CD14-positive monocyte (primary cell): Measurements from ENCODE around the gene GYS1. TPM values are rescaled to one million over a fixed set of nuclear protein-coding genes. Genes with fewer than 3 reads are reported as not detected.
"Not testable (repeated sequence)": the region's sequence is repeated elsewhere in the genome, so short reads cannot be mapped to it uniquely, and the experiment has no call there.

ENCODE experiments used
- DNase-seq, 3 donors: peaks; one replicate each; pipeline ENCODE4 v3.0.0-alpha.2; 2011 to 2022
- H2AFZ ChIP-seq: 2 replicates; pipeline ENCODE4 v1.6.0; 2012; ENCODE audit warnings: mild to moderate bottlenecking, low read depth, low read length, inconsistent platforms; ENCODE audit not compliant: insufficient read depth, poor library complexity, severe bottlenecking
- H3K27ac ChIP-seq, 2 donors: 1 replicate in 1 of 2; 2 replicates in 1 of 2; pipeline ENCODE4 v1.5.1; 2012 to 2013; ENCODE audit warnings: low read length in 2 of 2, control low read depth in 1 of 2, inconsistent platforms in 1 of 2, low read depth in 1 of 2, mild to moderate bottlenecking in 1 of 2
- H3K27me3 ChIP-seq, 2 donors: one replicate each; pipeline versions ENCODE4 v1.6.0 to v1.6.1; 2011 to 2013; ENCODE audit warnings: low read length in 2 of 2; ENCODE audit not compliant: control insufficient read depth in 2 of 2, insufficient read depth in 2 of 2
- H3K36me3 ChIP-seq, 2 donors: replicated peaks in 1 of 2; 1 replicate in 1 of 2; 2 replicates in 1 of 2; pipeline versions ENCODE4 v1.5.1 to v1.6.1; 2012 to 2013; ENCODE audit warnings: low read length in 2 of 2, control low read depth in 1 of 2, inconsistent platforms in 1 of 2, mild to moderate bottlenecking in 1 of 2; ENCODE audit not compliant: insufficient read depth in 2 of 2, control insufficient read depth in 1 of 2
- H3K4me1 ChIP-seq, 2 donors: 1 replicate in 1 of 2; 2 replicates in 1 of 2; pipeline versions ENCODE4 v1.5.1 to v1.6.1; 2012 to 2013; ENCODE audit warnings: low read length in 2 of 2, control low read depth in 1 of 2, inconsistent platforms in 1 of 2, mild to moderate bottlenecking in 1 of 2, moderate library complexity in 1 of 2; ENCODE audit not compliant: insufficient read depth in 2 of 2, control insufficient read depth in 1 of 2
- H3K4me2 ChIP-seq: replicated peaks from 2 replicates; pipeline ENCODE3; 2012; ENCODE audit warnings: low read length, moderate library complexity, mild to moderate bottlenecking; ENCODE audit not compliant: poor library complexity, severe bottlenecking; ENCODE audit errors: extremely low read depth
- H3K4me3 ChIP-seq, 3 experiments: fragments of 200-600 bp in 1 of 3; sonication (generic) in 1 of 3; replicated peaks in 1 of 3; 1 replicate in 2 of 3; 2 replicates in 1 of 3; pipeline ENCODE4 v1.5.1; 2011 to 2013; ENCODE audit warnings: low read length in 3 of 3, mild to moderate bottlenecking in 3 of 3, control low read depth in 2 of 3, low read depth in 2 of 3, inconsistent platforms in 1 of 3, moderate library complexity in 1 of 3
- H3K79me2 ChIP-seq: 2 replicates; pipeline ENCODE4 v1.6.0; 2012; ENCODE audit warnings: mild to moderate bottlenecking, control low read depth, inconsistent platforms, low read length, moderate library complexity; ENCODE audit not compliant: insufficient read depth
- H3K9ac ChIP-seq: 2 replicates; pipeline ENCODE4 v1.6.0; 2017; ENCODE audit warnings: low read length, mild to moderate bottlenecking; ENCODE audit not compliant: insufficient read depth, poor library complexity, severe bottlenecking
- H3K9me3 ChIP-seq, 2 donors: replicated peaks in 1 of 2; 1 replicate in 1 of 2; 2 replicates in 1 of 2; pipeline versions ENCODE4 v1.5.1 to v1.6.1; 2012 to 2013; ENCODE audit warnings: low read length in 2 of 2, control low read depth in 1 of 2; ENCODE audit not compliant: control insufficient read depth in 1 of 2, insufficient read depth in 1 of 2
- H4K20me1 ChIP-seq: 2 replicates; pipeline ENCODE4 v1.6.0; 2012; ENCODE audit warnings: mild to moderate bottlenecking, low read length, control low read depth, moderate library complexity; ENCODE audit not compliant: insufficient read depth
- H3K27ac Mint-ChIP-seq, 7 donors: one replicate each; pipeline ENCODE4 v1.8.0; 2020; ENCODE audit warnings: mild to moderate bottlenecking in 7 of 7, mixed read lengths in 7 of 7, moderate library complexity in 6 of 7, inconsistent platforms in 2 of 7
- H3K27me3 Mint-ChIP-seq, 3 donors: one replicate each; pipeline ENCODE4 v1.8.0; 2021 to 2022; ENCODE audit warnings: low read depth in 3 of 3, mild to moderate bottlenecking in 3 of 3, mixed read lengths in 3 of 3, moderate library complexity in 3 of 3, inconsistent platforms in 1 of 3
- H3K36me3 Mint-ChIP-seq, 2 donors: one replicate each; pipeline ENCODE4 v1.8.0; 2020; ENCODE audit warnings: mixed read lengths in 2 of 2, inconsistent platforms in 1 of 2, mild to moderate bottlenecking in 1 of 2
- H3K4me1 Mint-ChIP-seq: one replicate; pipeline ENCODE4 v1.8.0; 2020; ENCODE audit warnings: mild to moderate bottlenecking, mixed read lengths
- H3K4me3 Mint-ChIP-seq, 2 donors: one replicate each; pipeline ENCODE4 v1.8.0; 2020; ENCODE audit warnings: mild to moderate bottlenecking in 2 of 2, mixed read lengths in 2 of 2, moderate library complexity in 1 of 2
- H3K9me3 Mint-ChIP-seq, 7 donors: one replicate each; pipeline ENCODE4 v1.8.0; 2020 to 2022; ENCODE audit warnings: mixed read lengths in 7 of 7, mild to moderate bottlenecking in 6 of 7, moderate library complexity in 6 of 7, inconsistent platforms in 2 of 7
- whole genome bisulfite sequencing: methylation state at CpG from one replicate; pipeline ENCODE4 v1.1.5; 2013; ENCODE audit warnings: missing lambda C conversion rate; ENCODE audit not compliant: insufficient coverage; 5-methylcytosine and 5-hydroxymethylcytosine counted together
- intact Hi-C, 2 donors: fragments of 100-400 bp; cut with micrococcal nuclease; formaldehyde crosslinking; loops; one replicate each; pipeline versions ENCODE4 v1.15.0 to v1.15.1; 2023
- polyA plus RNA-seq, 3 donors: library from polyadenylated mRNA; depleted of rRNA in 1 of 3; unstranded in 2 of 3; stranded (reverse) in 1 of 3; fragments of 300-500 nt in 2 of 3; fragments of >200 nt in 1 of 3; fragmentation: Illumina TruSeq in 2 of 3; gene quantifications; 1 replicate in 2 of 3; 2 replicates in 1 of 3; pipeline ENCODE4 v1.2.3, GENCODE V29; 2012 to 2021

Gene GYS1
- polyA plus RNA-seq, 3 donors, result 13.3 to 26.0 (median 21.3) TPM

DNA sequence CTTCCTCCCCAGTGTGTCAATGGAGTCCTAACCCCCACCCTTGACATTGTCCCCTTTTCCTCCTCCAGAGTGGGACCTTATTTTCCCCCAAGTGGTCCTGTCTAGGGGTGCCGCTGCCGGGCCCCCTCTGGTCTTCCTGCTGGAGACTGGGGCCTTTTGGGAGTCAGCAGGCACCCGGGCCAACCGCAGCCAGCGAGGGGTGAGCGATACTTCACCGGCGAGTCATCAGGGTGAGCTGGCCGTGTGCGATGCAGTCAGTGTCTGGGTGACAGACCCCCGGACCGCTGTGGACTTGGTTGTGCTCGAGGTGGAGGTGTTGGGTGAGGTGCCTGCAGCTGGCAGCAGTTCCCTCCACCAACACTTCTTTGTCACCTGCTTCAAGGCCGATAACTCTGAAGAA is 36.6 kb upstream of the GYS1 start:
- H3K27ac ChIP-seq, DNase-seq, H3K9ac ChIP-seq, H3K9me3 ChIP-seq, H3K79me2 ChIP-seq, H3K4me3 ChIP-seq, H2AFZ ChIP-seq, H3K27me3 ChIP-seq, H3K4me1 Mint-ChIP-seq, H3K4me2 ChIP-seq, H3K36me3 Mint-ChIP-seq, H4K20me1 ChIP-seq, H3K36me3 ChIP-seq, intact Hi-C loops, H3K4me3 Mint-ChIP-seq, H3K4me1 ChIP-seq: not testable (repeated sequence)
- Mint-ChIP-seq H3K9me3 (peaks cover 0 to 10% (median 6%) of the 10 kb centered on the region in 7 donors), H3K27ac (peak overlapping the region in 1 of 7 donors; percentile 66), H3K27me3 (peaks cover 4 to 19% (median 5%) of the 10 kb centered on the region in 3 donors)
- 88% methylated on average over 3 of the region's 14 CpGs for WGBS

DNA sequence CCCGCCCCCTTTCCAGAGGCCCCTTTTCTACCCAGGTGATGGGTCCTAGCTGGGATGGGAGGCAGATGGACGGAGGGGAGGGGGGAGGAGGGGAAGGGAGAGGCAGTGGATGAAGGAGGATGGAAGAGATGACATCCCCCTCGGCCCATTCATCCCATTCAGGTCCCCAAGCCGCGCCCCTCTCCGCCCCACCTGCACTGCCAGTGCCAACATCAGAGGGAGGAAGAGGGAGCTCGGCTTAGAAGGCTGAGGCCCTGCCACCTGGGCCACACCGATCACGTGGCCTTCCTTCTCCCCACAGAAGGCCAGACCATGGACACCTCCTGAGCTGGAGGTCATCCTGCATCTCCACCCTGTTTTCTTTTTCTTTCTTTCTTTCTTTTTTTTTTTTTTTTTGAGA is 35.6 kb upstream of the GYS1 start:
- H3K79me2 ChIP-seq, H3K27me3 ChIP-seq, DNase-seq, H3K4me3 ChIP-seq, H3K4me3 Mint-ChIP-seq, H2AFZ ChIP-seq, H3K27ac Mint-ChIP-seq, H3K9me3 ChIP-seq, H3K36me3 Mint-ChIP-seq, H3K27ac ChIP-seq, H3K4me1 ChIP-seq, H3K9ac ChIP-seq, H3K4me1 Mint-ChIP-seq, H3K4me2 ChIP-seq, H3K36me3 ChIP-seq, H4K20me1 ChIP-seq, intact Hi-C loops: not testable (repeated sequence)
- H3K27me3 Mint-ChIP-seq, result peaks cover 4 to 19% (median 5%) of the 10 kb centered on the region in 3 donors
- 100% methylated on average over 1 of the region's 9 CpGs for WGBS
- H3K9me3 Mint-ChIP-seq, result peaks cover 0 to 10% (median 6%) of the 10 kb centered on the region in 7 donors

DNA sequence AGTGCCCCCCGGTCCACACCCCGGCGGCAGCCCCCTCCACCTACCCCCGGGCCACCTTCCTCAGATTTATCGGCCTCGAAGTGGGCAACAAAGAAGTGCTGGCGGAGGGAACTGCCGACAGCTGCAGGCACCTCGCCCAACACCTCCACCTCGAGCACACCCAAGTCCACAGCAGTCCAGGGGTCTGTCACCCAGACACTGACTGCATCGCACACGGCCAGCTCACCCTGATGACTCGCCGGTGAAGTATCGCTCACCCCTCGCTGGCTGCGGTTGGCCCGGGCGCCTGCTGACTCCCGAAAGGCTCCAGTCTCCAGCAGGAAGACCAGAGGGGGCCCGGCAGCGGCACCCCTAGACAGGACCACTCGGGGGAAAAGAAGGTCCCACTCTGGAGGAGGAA is 32.5 kb upstream of the GYS1 start:
- intact Hi-C loops, H3K9me3 ChIP-seq, H3K79me2 ChIP-seq, H3K4me3 ChIP-seq, H4K20me1 ChIP-seq, H3K4me2 ChIP-seq, H3K36me3 Mint-ChIP-seq, H3K9me3 Mint-ChIP-seq, H3K27ac Mint-ChIP-seq, H3K4me3 Mint-ChIP-seq, H3K4me1 ChIP-seq, H3K4me1 Mint-ChIP-seq, H3K9ac ChIP-seq, H3K36me3 ChIP-seq, H2AFZ ChIP-seq, H3K27ac ChIP-seq, DNase-seq: not testable (repeated sequence)
- peaks cover 3 to 13% of the 10 kb centered on the region in 2 donors for H3K27me3 ChIP-seq
- 92% methylated on average over 9 of the region's 23 CpGs for WGBS
- H3K27me3 Mint-ChIP-seq, result peaks cover 12 to 21% (median 15%) of the 10 kb centered on the region in 3 donors

DNA sequence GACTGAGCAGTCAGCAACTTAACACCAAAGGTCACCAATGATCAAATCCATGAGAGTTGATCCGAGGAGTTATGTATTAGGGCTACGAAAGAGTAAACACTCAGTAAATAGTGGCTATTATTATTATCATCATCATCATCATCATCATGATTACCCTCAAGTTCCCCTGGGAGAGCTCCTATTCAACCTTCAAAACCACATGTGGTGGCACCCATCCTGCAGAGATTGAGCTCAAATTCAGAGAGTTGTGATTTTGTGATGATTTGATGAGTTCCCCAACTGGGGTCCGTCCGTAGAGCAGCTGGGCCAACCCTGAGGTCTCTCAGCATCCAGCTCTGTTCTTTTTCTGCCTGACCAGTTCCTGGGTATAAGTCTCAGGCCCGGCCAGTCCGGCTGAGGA is 32.0 kb upstream of the GYS1 start:
- H3K4me3 Mint-ChIP-seq, H3K27ac Mint-ChIP-seq, H3K27ac ChIP-seq, H3K4me2 ChIP-seq, H3K9ac ChIP-seq, H3K9me3 Mint-ChIP-seq, H3K79me2 ChIP-seq, intact Hi-C loops, H3K4me3 ChIP-seq, H4K20me1 ChIP-seq, DNase-seq, H3K4me1 ChIP-seq, H3K36me3 Mint-ChIP-seq, H3K4me1 Mint-ChIP-seq, H3K9me3 ChIP-seq, H3K36me3 ChIP-seq, H2AFZ ChIP-seq: not testable (repeated sequence)
- H3K27me3 ChIP-seq, result peaks cover 5 to 18% of the 10 kb centered on the region in 2 donors
- no CpG with 5 or more reads among the region's 6 CpGs for WGBS
- H3K27me3 Mint-ChIP-seq, result peaks cover 17 to 26% (median 20%) of the 10 kb centered on the region in 3 donors
